ENCODE results near the gene CFAP97D1. TPM values are rescaled to one million over a fixed set of nuclear protein-coding genes. Genes with fewer than 3 reads are reported as not detected.

Gene CFAP97D1
- total RNA-seq, 1 experiment from 2014 or later: 0.13 TPM

GRCh38 chr17:43818966-43819365 lies 38.7 kb downstream of the CFAP97D1 start (continued):
- TF ChIP-seq STAT6 (CRISPR knock-in tag; conservative IDR thresholded peaks at IDR 0.05; ENCODE audit: low read depth) (no peak), ZMAT4 (CRISPR knock-in tag; IDR thresholded peaks at IDR 0.05) (no peak), OVOL2 (CRISPR knock-in tag; IDR thresholded peaks at IDR 0.05; ENCODE audit: borderline replicate concordance) (no peak), FOXP4 (CRISPR knock-in tag; IDR thresholded peaks at IDR 0.05) (no peak), TEAD1 (CRISPR knock-in tag; IDR thresholded peaks at IDR 0.05) (no peak), GRHL2 (CRISPR knock-in tag; IDR thresholded peaks at IDR 0.05; ENCODE audit: insufficient replicate concordance, severe bottlenecking) (no peak), CBFB (CRISPR knock-in tag; IDR thresholded peaks at IDR 0.05; ENCODE audit: low read depth) (no peak), ZNF232 (CRISPR knock-in tag; IDR thresholded peaks at IDR 0.05) (no peak), HMGXB4 (CRISPR knock-in tag; IDR thresholded peaks at IDR 0.05) (no peak), USF1 (CRISPR knock-in tag; IDR thresholded peaks at IDR 0.05) (no peak), SP1 (CRISPR knock-in tag; conservative IDR thresholded peaks at IDR 0.05) (no peak), ZNF219 (CRISPR knock-in tag; IDR thresholded peaks at IDR 0.05; ENCODE audit: borderline replicate concordance) (no peak)

- TF ChIP-seq ZNF512 (CRISPR knock-in tag; IDR thresholded peaks at IDR 0.05; ENCODE audit: borderline replicate concordance) (no peak), RORB (CRISPR knock-in tag; IDR thresholded peaks at IDR 0.05) (no peak), E2F5 (CRISPR knock-in tag; IDR thresholded peaks at IDR 0.05) (no peak), ZBTB43 (CRISPR knock-in tag; IDR thresholded peaks at IDR 0.05) (no peak), ELF4 (CRISPR knock-in tag; IDR thresholded peaks at IDR 0.05; ENCODE audit: low read depth) (no peak), ERG (CRISPR knock-in tag; IDR thresholded peaks at IDR 0.05) (no peak), CREB1 (CRISPR knock-in tag; IDR thresholded peaks at IDR 0.05) (no peak), FOXK1 (CRISPR knock-in tag; IDR thresholded peaks at IDR 0.05) (no peak)
- H3K27me3 Mint-ChIP-seq (ENCODE audit: low read depth): no peaks in the 10 kb centered on the region
- no peak for ATAC-seq
- no peak overlapping the region for H3K27ac Mint-ChIP-seq
- H3K4me1 Mint-ChIP-seq: no peaks in the 10 kb centered on the region
- ChIA-PET POLR2A (no interaction called here), CTCF (interaction anchor here (2.9 kb wide), 1 partner anchor 25 kb away, joined by 16 read pairs; no protein-coding TSS in a partner anchor)
- H3K4me3 Mint-ChIP-seq: no peak overlapping the region
- H3K9me3 Mint-ChIP-seq: no peaks in the 10 kb centered on the region
- H3K36me3 Mint-ChIP-seq: no peaks in the 10 kb centered on the region
- no peak for DNase-seq (ENCODE audit: low spot score)
These were observed 40.5 kb downstream of the CFAP97D1 start for GRCh38 chr17:43820759-43821158.
